Astrocyte (in vitro differentiated cells and primary cell): ENCODE results near the gene IRS1. TPM values are rescaled to one million over a fixed set of nuclear protein-coding genes. Genes with fewer than 3 reads are reported as not detected.

Experiments
- DNase-seq: peaks from one replicate; pipeline ENCODE4 v3.0.0-alpha.2; 2010; ENCODE audit warnings: low read depth
- FAIRE-seq: peaks from 2 replicates; lab custom pipeline; 2011; peaks lifted over from hg19 to GRCh38; lab: Jason Lieb, UNC
- H2AFZ ChIP-seq: 2 replicates; pipeline ENCODE4 v1.6.0; 2012; ENCODE audit warnings: low read depth, low read length, inconsistent platforms
- H3K27ac ChIP-seq: 2 replicates; pipeline ENCODE4 v1.5.1; 2011; ENCODE audit warnings: low read depth, low read length, inconsistent platforms
- H3K27me3 ChIP-seq: 2 replicates; pipeline ENCODE4 v1.6.0; 2011; ENCODE audit warnings: low read length, inconsistent platforms; ENCODE audit not compliant: insufficient read depth
- H3K36me3 ChIP-seq: 2 replicates; pipeline ENCODE4 v1.5.1; 2011; ENCODE audit warnings: low read length, inconsistent platforms; ENCODE audit not compliant: insufficient read depth
- H3K4me1 ChIP-seq: 2 replicates; pipeline ENCODE4 v1.5.1; 2011; ENCODE audit warnings: low read length, inconsistent platforms; ENCODE audit not compliant: insufficient read depth
- H3K4me2 ChIP-seq: 2 replicates; pipeline ENCODE4 v1.6.0; 2012; ENCODE audit warnings: low read length, inconsistent platforms
- H3K4me3 ChIP-seq: 2 replicates; pipeline ENCODE4 v1.5.1; 2011; ENCODE audit warnings: low read depth, mild to moderate bottlenecking, low read length, inconsistent platforms; ENCODE audit not compliant: insufficient read depth
- H3K79me2 ChIP-seq: 2 replicates; pipeline ENCODE4 v1.6.0; 2012; ENCODE audit warnings: mild to moderate bottlenecking, low read length, inconsistent platforms; ENCODE audit not compliant: insufficient read depth
- H3K9ac ChIP-seq: 2 replicates; pipeline ENCODE4 v1.6.0; 2012; ENCODE audit warnings: mild to moderate bottlenecking, low read length, inconsistent platforms
- H3K9me3 ChIP-seq: 2 replicates; pipeline ENCODE4 v1.5.1; 2012; ENCODE audit warnings: low read depth, mild to moderate bottlenecking, low read length, inconsistent platforms; ENCODE audit not compliant: insufficient read depth
- H4K20me1 ChIP-seq: 2 replicates; pipeline ENCODE4 v1.6.0; 2012; ENCODE audit warnings: low read length, inconsistent platforms; ENCODE audit not compliant: insufficient read depth
- H3K27ac Mint-ChIP-seq: one replicate; pipeline ENCODE4 v1.8.0; 2021; ENCODE audit warnings: mild to moderate bottlenecking, mixed read lengths; ENCODE audit not compliant: unreplicated experiment
- H3K27me3 Mint-ChIP-seq: one replicate; pipeline ENCODE4 v1.8.0; 2021; ENCODE audit warnings: low read depth, mixed read lengths; ENCODE audit not compliant: unreplicated experiment
- H3K36me3 Mint-ChIP-seq: one replicate; pipeline ENCODE4 v1.8.0; 2021; ENCODE audit warnings: low read depth, mixed read lengths; ENCODE audit not compliant: unreplicated experiment
- H3K4me1 Mint-ChIP-seq: one replicate; pipeline ENCODE4 v1.8.0; 2021; ENCODE audit warnings: low read depth, mixed read lengths; ENCODE audit not compliant: unreplicated experiment
- H3K4me3 Mint-ChIP-seq: one replicate; pipeline ENCODE4 v1.8.0; 2021; ENCODE audit warnings: mild to moderate bottlenecking, moderate library complexity, mixed read lengths; ENCODE audit not compliant: unreplicated experiment
- H3K9me3 Mint-ChIP-seq: one replicate; pipeline ENCODE4 v1.8.0; 2021; ENCODE audit warnings: mild to moderate bottlenecking, mixed read lengths; ENCODE audit not compliant: unreplicated experiment
- CTCF ChIP-seq: IDR thresholded peaks from 2 replicates; pipeline ENCODE4 v1.5.1; 2011; ENCODE audit warnings: low read depth, mild to moderate bottlenecking, inconsistent platforms, low read length, moderate library complexity; ENCODE audit not compliant: insufficient read depth
- EZH2 ChIP-seq: IDR thresholded peaks from 2 replicates; pipeline ENCODE4 v1.6.1; 2012; ENCODE audit warnings: mild to moderate bottlenecking, low read length, inconsistent platforms; ENCODE audit not compliant: insufficient read depth
- total RNA-seq: library from RNA; stranded (reverse); gene quantifications from 2 replicates; pipeline ENCODE4 v1.2.1, GENCODE V29; 2021

Gene IRS1
- total RNA-seq, 1 donor from 2014 or later: 45.0 TPM

GRCh38 chr2:226733927-226734564 lies 65.6 kb downstream of the IRS1 start:
- TF ChIP-seq CTCF: no peak
- Histone ChIP-seq H3K4me2 (no peak overlapping the region), H3K4me3 (no peak overlapping the region), H3K79me2 (peaks cover 30% of the 10 kb centered on the region), H3K4me1 (peaks cover 3% of the 10 kb centered on the region), H3K27ac (no peak overlapping the region), H3K27me3 (no peaks in the 10 kb centered on the region), H3K9ac (no peak overlapping the region), H2AFZ (no peak overlapping the region), H4K20me1 (peaks cover 14% of the 10 kb centered on the region), H3K36me3 (peaks cover 13% of the 10 kb centered on the region), H3K9me3 (no peaks in the 10 kb centered on the region)
- DNase-seq: no peak
- Mint-ChIP-seq H3K36me3 (peaks cover 27% of the 10 kb centered on the region), H3K4me1 (peaks cover 11% of the 10 kb centered on the region), H3K27me3 (no peaks in the 10 kb centered on the region), H3K9me3 (no peaks in the 10 kb centered on the region), H3K27ac (peak overlapping the region; percentile 26), H3K4me3 (no peak overlapping the region)
- no peak for FAIRE-seq

- Mint-ChIP-seq H3K4me1 (peaks cover 9% of the 10 kb centered on the region), H3K9me3 (no peaks in the 10 kb centered on the region), H3K36me3 (peaks cover 27% of the 10 kb centered on the region), H3K27me3 (no peaks in the 10 kb centered on the region), H3K27ac (no peak overlapping the region), H3K4me3 (no peak overlapping the region)
- H2AFZ ChIP-seq: no peak overlapping the region
- no peak overlapping the region for H3K4me2 ChIP-seq
- no peak overlapping the region for H3K4me3 ChIP-seq
- TF ChIP-seq EZH2 (no peak), CTCF (no peak)
- no peaks in the 10 kb centered on the region for H3K9me3 ChIP-seq
- no peak for DNase-seq
- no peak for FAIRE-seq
- peaks cover 13% of the 10 kb centered on the region for H3K36me3 ChIP-seq
- H4K20me1 ChIP-seq: peaks cover 8% of the 10 kb centered on the region
- no peaks in the 10 kb centered on the region for H3K27me3 ChIP-seq
- H3K4me1 ChIP-seq: no peaks in the 10 kb centered on the region
- H3K79me2 ChIP-seq: peaks cover 23% of the 10 kb centered on the region
- H3K9ac ChIP-seq: no peak overlapping the region
- H3K27ac ChIP-seq: no peak overlapping the region
Observed at GRCh38 chr2:226733189-226733858, 66.3 kb downstream of the IRS1 start.
